ENCODE data around the gene LRMDA.
"Not testable (repeated sequence)": the region's sequence is repeated elsewhere in the genome, so short reads cannot be mapped to it uniquely, and the experiment has no call there.

Gene LRMDA

GRCh38 chr10:75620356-75620755 is 188.9 kb downstream of the LRMDA start:
- Histone ChIP-seq H3K9ac (no peak overlapping the region), H2AFZ (ENCODE audit: low read depth) (no peak overlapping the region), H3K4me2 (no peak overlapping the region), H3K79me2 (ENCODE audit: insufficient read depth, low read depth) (no peaks in the 10 kb centered on the region), H4K20me1 (ENCODE audit: insufficient read depth) (no peaks in the 10 kb centered on the region), H3K4me1 (ENCODE audit: low read depth, poor library complexity, severe bottlenecking) (no peaks in the 10 kb centered on the region), H3K27ac (no peak overlapping the region), H3K4me3 (IDR thresholded peaks at IDR 0.05; ENCODE audit: insufficient read depth, low read depth, low read length) (no peak overlapping the region), H3K36me3 (ENCODE audit: insufficient read depth) (no peaks in the 10 kb centered on the region), H3K27me3 (ENCODE audit: insufficient read depth, low read depth) (no peaks in the 10 kb centered on the region)
- TF ChIP-seq CTCF (conservative IDR thresholded peaks at IDR 0.05; ENCODE audit: low read depth, low read length): no peak

- not testable (repeated sequence) for H2AFZ ChIP-seq (ENCODE audit: low read depth); H3K27me3 ChIP-seq (ENCODE audit: insufficient read depth, low read depth); H3K4me2 ChIP-seq; H3K27ac ChIP-seq; H3K4me3 ChIP-seq (IDR thresholded peaks at IDR 0.05; ENCODE audit: insufficient read depth, low read depth, low read length); H3K9ac ChIP-seq; H3K4me1 ChIP-seq (ENCODE audit: low read depth, poor library complexity, severe bottlenecking); H4K20me1 ChIP-seq (ENCODE audit: insufficient read depth); H3K36me3 ChIP-seq (ENCODE audit: insufficient read depth); H3K79me2 ChIP-seq (ENCODE audit: insufficient read depth, low read depth)
These were observed 189.6 kb downstream of the LRMDA start for GRCh38 chr10:75621003-75621402.

GRCh38 chr10:75622503-75622902 is 191.1 kb downstream of the LRMDA start:
- Histone ChIP-seq H3K79me2 (ENCODE audit: insufficient read depth, low read depth) (no peaks in the 10 kb centered on the region), H3K4me1 (ENCODE audit: low read depth, poor library complexity, severe bottlenecking) (no peaks in the 10 kb centered on the region), H3K4me3 (IDR thresholded peaks at IDR 0.05; ENCODE audit: insufficient read depth, low read depth, low read length) (no peak overlapping the region), H3K4me2 (no peak overlapping the region), H3K27ac (no peak overlapping the region), H3K36me3 (ENCODE audit: insufficient read depth) (no peaks in the 10 kb centered on the region), H4K20me1 (ENCODE audit: insufficient read depth) (no peaks in the 10 kb centered on the region), H2AFZ (ENCODE audit: low read depth) (no peak overlapping the region), H3K27me3 (ENCODE audit: insufficient read depth, low read depth) (no peaks in the 10 kb centered on the region), H3K9ac (no peak overlapping the region)
- no peak for TF ChIP-seq CTCF (conservative IDR thresholded peaks at IDR 0.05; ENCODE audit: low read depth, low read length)

- Histone ChIP-seq H3K27ac (no peak overlapping the region), H4K20me1 (ENCODE audit: insufficient read depth) (no peaks in the 10 kb centered on the region), H3K4me2 (no peak overlapping the region), H2AFZ (ENCODE audit: low read depth) (no peak overlapping the region), H3K79me2 (ENCODE audit: insufficient read depth, low read depth) (no peaks in the 10 kb centered on the region), H3K4me3 (IDR thresholded peaks at IDR 0.05; ENCODE audit: insufficient read depth, low read depth, low read length) (no peak overlapping the region), H3K36me3 (ENCODE audit: insufficient read depth) (no peaks in the 10 kb centered on the region), H3K4me1 (ENCODE audit: low read depth, poor library complexity, severe bottlenecking) (no peaks in the 10 kb centered on the region), H3K27me3 (ENCODE audit: insufficient read depth, low read depth) (no peaks in the 10 kb centered on the region), H3K9ac (no peak overlapping the region)
- TF ChIP-seq CTCF (conservative IDR thresholded peaks at IDR 0.05; ENCODE audit: low read depth, low read length): no peak
These were observed 192.1 kb downstream of the LRMDA start for GRCh38 chr10:75623310-75624093.

- TF ChIP-seq CTCF (conservative IDR thresholded peaks at IDR 0.05; ENCODE audit: low read depth, low read length): no peak
- no peak overlapping the region for H3K9ac ChIP-seq
- H3K27me3 ChIP-seq (ENCODE audit: insufficient read depth, low read depth): no peaks in the 10 kb centered on the region
These were observed 193.2 kb downstream of the LRMDA start for GRCh38 chr10:75624638-75625037.

More at GRCh38 chr10:75624638-75625037, 193.2 kb downstream of the LRMDA start:
- no peak overlapping the region for H3K27ac ChIP-seq
- H3K79me2 ChIP-seq (ENCODE audit: insufficient read depth, low read depth): no peaks in the 10 kb centered on the region
- no peak overlapping the region for H2AFZ ChIP-seq (ENCODE audit: low read depth)
- H3K4me2 ChIP-seq: no peak overlapping the region
- H4K20me1 ChIP-seq (ENCODE audit: insufficient read depth): no peaks in the 10 kb centered on the region
- no peak overlapping the region for H3K4me3 ChIP-seq (IDR thresholded peaks at IDR 0.05; ENCODE audit: insufficient read depth, low read depth, low read length)
- no peaks in the 10 kb centered on the region for H3K4me1 ChIP-seq (ENCODE audit: low read depth, poor library complexity, severe bottlenecking)
- no peaks in the 10 kb centered on the region for H3K36me3 ChIP-seq (ENCODE audit: insufficient read depth)
